A549 (cell line): ENCODE results near the gene PTEN. TPM values are rescaled to one million over a fixed set of nuclear protein-coding genes. Genes with fewer than 3 reads are reported as not detected.

Source experiments
- ATAC-seq, 2 experiments: fragments of 200-7000 bp in 1 of 2; fragments of >200 bp in 1 of 2; cut with Nextera tagmentation in 1 of 2; cut with Tn5 transposase in 1 of 2; 3 replicates each; pipeline versions ENCODE4 v1.8.0 to v1.9.1; 2018 to 2020; ENCODE audit warnings: mild to moderate bottlenecking in 1 of 2, moderate library complexity in 1 of 2
- CTCF ChIA-PET: fragments of 300-600 bp; sonication (Branson Sonifier 250); formaldehyde crosslinking; extraction: SDS; loops from one replicate; lab custom pipeline; 2021; ENCODE audit warnings: antibody characterized with exemption, inconsistent platforms; lab: Yijun Ruan, JAX
- POLR2A ChIA-PET: fragments of 350-600 bp; formaldehyde crosslinking; extraction: SDS; loops from one replicate; lab custom pipeline; 2021; ENCODE audit warnings: antibody characterized with exemption, inconsistent platforms; lab: Yijun Ruan, JAX
- DNase-seq, 2 experiments: peaks; one replicate each; pipeline versions ENCODE4 v3.0.0 to v3.0.0-alpha.2; 2011 to 2016; ENCODE audit warnings: low read depth in 1 of 2, low spot score in 1 of 2
- FAIRE-seq: peaks from 2 replicates; lab custom pipeline; 2011; peaks lifted over from hg19 to GRCh38; lab: Jason Lieb, UNC
- H3K27ac ChIP-seq, 2 experiments: fragments of >200 bp; sonication (Bioruptor Twin); formaldehyde crosslinking; 3 replicates each; pipeline ENCODE4 v1.5.1; 2016 to 2017
- H3K4me1 ChIP-seq: fragments of >200 bp; sonication (Bioruptor Twin); formaldehyde crosslinking; 3 replicates; pipeline ENCODE4 v1.6.1; 2016
- H3K4me2 ChIP-seq: fragments of >200 bp; sonication (Bioruptor Twin); formaldehyde crosslinking; 3 replicates; pipeline ENCODE4 v1.6.1; 2016
- H3K4me3 ChIP-seq: fragments of >200 bp; sonication (Bioruptor Twin); formaldehyde crosslinking; 3 replicates; pipeline ENCODE4 v1.5.1; 2016
- H3K9me3 ChIP-seq: fragments of >200 bp; sonication (Bioruptor Twin); formaldehyde crosslinking; 3 replicates; pipeline ENCODE4 v1.6.1; 2016
- CBX2 ChIP-seq: fragments of 200-600 bp; sonication (generic); IDR thresholded peaks from 2 replicates; pipeline ENCODE4 v1.6.1; 2016; ENCODE audit warnings: low read depth, mild to moderate bottlenecking, borderline replicate concordance
- CBX8 ChIP-seq: fragments of 200-600 bp; sonication (generic); IDR thresholded peaks from 2 replicates; pipeline ENCODE4 v1.6.1; 2016
- ESRRA ChIP-seq: fragments of 150-350 bp; IDR thresholded peaks from 2 replicates; pipeline ENCODE4 v1.6.1; 2014; ENCODE audit warnings: mild to moderate bottlenecking, low read length, borderline replicate concordance
- FOSL2 ChIP-seq, 2 experiments: fragments of 450-650 bp in 1 of 2; fragments of >200 bp in 1 of 2; sonication (Bioruptor Twin) in 1 of 2; formaldehyde crosslinking; IDR thresholded peaks; 2 replicates each; pipeline versions ENCODE4 v1.5.0 to v1.6.1; 2016 to 2020; ENCODE audit warnings: mild to moderate bottlenecking in 1 of 2, moderate library complexity in 1 of 2
- FOXS1 ChIP-seq: fragments of 250-450 bp; sonication (Bioruptor Pico); IDR thresholded peaks from 2 replicates; pipeline ENCODE4 v1.5.0; 2020; ENCODE audit warnings: mild to moderate bottlenecking, moderate library complexity
- HEYL ChIP-seq: fragments of 250-450 bp; sonication (Bioruptor Pico); IDR thresholded peaks from 2 replicates; pipeline ENCODE4 v1.8.0; 2021; ENCODE audit warnings: mild to moderate bottlenecking, moderate library complexity
- HOXA7 ChIP-seq: fragments of 250-450 bp; sonication (Bioruptor Pico); IDR thresholded peaks from 2 replicates; pipeline ENCODE4 v1.5.0; 2020; ENCODE audit warnings: mild to moderate bottlenecking, moderate library complexity
- KDM5A ChIP-seq: fragments of 200-600 bp; sonication (generic); IDR thresholded peaks from 2 replicates; pipeline ENCODE4 v1.6.1; 2016; ENCODE audit warnings: antibody characterized with exemption, mild to moderate bottlenecking
- MAZ ChIP-seq: fragments of 150-350 bp; IDR thresholded peaks from 2 replicates; pipeline ENCODE4 v1.6.1; 2014; ENCODE audit warnings: antibody characterized with exemption, low read depth, low read length, borderline replicate concordance
- MYC ChIP-seq: IDR thresholded peaks from 2 replicates; pipeline ENCODE4 v1.6.1; 2012; ENCODE audit warnings: mild to moderate bottlenecking, inconsistent platforms, low read length, improper control_type of control experiment, borderline replicate concordance
- RAD21 ChIP-seq, 2 experiments: fragments of >200 bp in 1 of 2; sonication (Bioruptor Twin) in 1 of 2; formaldehyde crosslinking in 1 of 2; IDR thresholded peaks in 1 of 2; conservative IDR thresholded peaks in 1 of 2; 2 replicates in 1 of 2; 3 replicates in 1 of 2; pipeline ENCODE4 v1.6.1; 2012 to 2018; ENCODE audit warnings: inconsistent platforms in 1 of 2
- RCOR1 ChIP-seq: fragments of 150-350 bp; IDR thresholded peaks from 2 replicates; pipeline ENCODE4 v1.6.1; 2014; ENCODE audit warnings: antibody characterized with exemption, low read length, low read depth
- RFX5 ChIP-seq: fragments of 450-650 bp; IDR thresholded peaks from 2 replicates; pipeline ENCODE4 v1.7.1; 2014; ENCODE audit warnings: antibody characterized with exemption, mild to moderate bottlenecking, moderate library complexity
- RNF2 ChIP-seq: fragments of 200-600 bp; sonication (generic); IDR thresholded peaks from 2 replicates; pipeline ENCODE4 v1.6.1; 2016; ENCODE audit warnings: low read depth, mild to moderate bottlenecking, antibody characterized with exemption, moderate library complexity, borderline replicate concordance
- SMC3 ChIP-seq: fragments of >200 bp; sonication (Bioruptor Twin); formaldehyde crosslinking; IDR thresholded peaks from 3 replicates; pipeline ENCODE4 v1.6.1; 2018; ENCODE audit warnings: inconsistent platforms
- SREBF2 ChIP-seq: fragments of 450-650 bp; IDR thresholded peaks from 2 replicates; pipeline ENCODE4 v1.6.1; 2014; ENCODE audit warnings: mild to moderate bottlenecking, moderate library complexity
- TP53 ChIP-seq: fragments of 250-450 bp; sonication (Bioruptor Pico); IDR thresholded peaks from 2 replicates; pipeline ENCODE4 v1.5.0; 2021; ENCODE audit warnings: mild to moderate bottlenecking, moderate library complexity
- ZFP36 ChIP-seq: fragments of 450-650 bp; IDR thresholded peaks from 2 replicates; pipeline ENCODE4 v1.6.1; 2014; ENCODE audit warnings: borderline replicate concordance; ENCODE audit not compliant: partially characterized antibody
- WGBS: methylation state at CpG from one replicate; pipeline ENCODE4 v1.1.6; 2017; ENCODE audit errors: missing lambda C conversion rate; 5-methylcytosine and 5-hydroxymethylcytosine counted together
- polyA plus RNA-seq, 4 experiments: library from polyadenylated mRNA; depleted of rRNA in 3 of 4; stranded (reverse); fragments of >200 nt; fragmentation: RNase III in 1 of 4; extraction: RNeasy Plus Mini Kit Qiagen cat#74134 plus additional on column Dnase treatment in 1 of 4; gene quantifications; 2 replicates in 3 of 4; 3 replicates in 1 of 4; pipeline ENCODE4 v1.2.3, GENCODE V29; 2011 to 2017
- TF ChIP-seq, protein P1 (sequence below): IDR thresholded peaks from 2 replicates; pipeline ENCODE4 v1.6.1; 2012
- TF ChIP-seq, protein P2 (sequence below): fragments of 250-450 bp; sonication (Bioruptor Pico); IDR thresholded peaks from 2 replicates; pipeline ENCODE4 v1.5.0; 2020; ENCODE audit warnings: low read depth, mild to moderate bottlenecking, moderate library complexity
- TF ChIP-seq, protein P3 (sequence below): IDR thresholded peaks from 2 replicates; pipeline ENCODE4 v1.6.1; 2012; ENCODE audit warnings: low read depth, borderline replicate concordance
- TF ChIP-seq, protein P4 (sequence below): fragments of 450-650 bp; IDR thresholded peaks from 2 replicates; pipeline ENCODE4 v1.6.1; 2014; ENCODE audit warnings: antibody characterized with exemption
- TF ChIP-seq, protein P5 (sequence below): IDR thresholded peaks from 2 replicates; pipeline ENCODE4 v1.6.1; 2012
- TF ChIP-seq, protein P6 (sequence below): fragments of >200 bp; sonication (Bioruptor Twin); formaldehyde crosslinking; IDR thresholded peaks from 3 replicates; pipeline ENCODE4 v1.5.1; 2016
- TF ChIP-seq, protein P7 (sequence below): fragments of 150-350 bp; IDR thresholded peaks from 2 replicates; pipeline ENCODE4 v1.6.1; 2014; ENCODE audit warnings: low read depth, mild to moderate bottlenecking, low read length

PTEN gene
- polyA plus RNA-seq, 2 of the 4 experiments (the other 2 are of a cell fraction) = 33.6 to 58.3 TPM

DNA sequence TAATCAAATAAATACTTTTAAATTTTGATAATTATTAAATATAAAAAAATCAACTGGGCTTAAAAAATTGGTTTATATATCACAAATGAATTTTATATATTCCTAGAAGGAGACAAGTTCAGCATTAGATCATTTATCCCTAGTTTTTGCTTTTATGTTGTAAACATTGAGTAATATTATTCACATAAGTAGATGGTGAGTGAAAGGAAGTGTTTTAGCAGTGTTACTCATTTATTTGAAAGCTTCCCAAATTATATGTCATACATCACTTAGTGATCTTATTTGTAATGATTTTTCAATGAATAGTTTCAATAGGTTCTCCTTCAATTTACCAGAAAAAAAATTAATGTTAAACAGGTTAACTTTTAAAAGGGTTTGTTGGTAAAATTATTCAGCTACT lies 15.9 kb upstream of the PTEN start:
- Histone ChIP-seq H3K4me2 (no peak overlapping the region), H3K9me3 (no peaks in the 10 kb centered on the region), H3K4me1 (peaks cover 61% of the 10 kb centered on the region), H3K27ac (no peak overlapping the region), H3K4me3 (no peak overlapping the region)
- TF ChIP-seq, protein P1, sequence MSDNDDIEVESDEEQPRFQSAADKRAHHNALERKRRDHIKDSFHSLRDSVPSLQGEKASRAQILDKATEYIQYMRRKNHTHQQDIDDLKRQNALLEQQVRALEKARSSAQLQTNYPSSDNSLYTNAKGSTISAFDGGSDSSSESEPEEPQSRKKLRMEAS = no peak
- ChIA-PET CTCF (interaction anchor here (0.6 kb wide), 1 partner anchor 10 kb away, joined by 3 read pairs; no protein-coding TSS in a partner anchor), POLR2A (no interaction called here)
- DNase-seq (no peak), ATAC-seq (no peak), FAIRE-seq (no peak)

DNA sequence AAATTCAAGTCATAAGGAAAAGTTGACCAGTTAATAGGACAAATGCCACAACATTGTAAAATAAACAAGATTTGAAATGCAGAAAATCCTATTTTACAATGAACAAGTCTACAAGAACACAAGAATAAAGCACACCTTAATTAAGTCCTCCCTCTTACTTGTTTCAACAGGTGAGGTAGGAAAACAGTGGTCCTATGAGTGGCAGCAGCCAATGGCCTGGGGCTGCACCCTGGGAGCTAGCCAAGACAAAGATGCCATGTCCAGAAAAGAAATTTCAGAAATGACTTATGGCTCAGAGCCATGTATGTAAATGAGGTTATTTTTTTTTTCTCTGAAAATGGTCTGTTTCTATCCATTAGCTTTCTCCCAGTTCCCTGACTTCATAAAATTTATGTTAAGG lies 14.4 kb upstream of the PTEN start:
- Histone ChIP-seq H3K4me2 (no peak overlapping the region), H3K4me1 (peaks cover 47% of the 10 kb centered on the region), H3K9me3 (no peaks in the 10 kb centered on the region), H3K27ac (no peak overlapping the region), H3K4me3 (no peak overlapping the region)
- DNase-seq = no peak
- POLR2A ChIA-PET = no interaction called here
- TF ChIP-seq, protein P2, sequence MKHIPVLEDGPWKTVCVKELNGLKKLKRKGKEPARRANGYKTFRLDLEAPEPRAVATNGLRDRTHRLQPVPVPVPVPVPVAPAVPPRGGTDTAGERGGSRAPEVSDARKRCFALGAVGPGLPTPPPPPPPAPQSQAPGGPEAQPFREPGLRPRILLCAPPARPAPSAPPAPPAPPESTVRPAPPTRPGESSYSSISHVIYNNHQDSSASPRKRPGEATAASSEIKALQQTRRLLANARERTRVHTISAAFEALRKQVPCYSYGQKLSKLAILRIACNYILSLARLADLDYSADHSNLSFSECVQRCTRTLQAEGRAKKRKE (CRISPR knock-in tag) = no peak
- TF ChIP-seq KDM5A = no peak
- TF ChIP-seq TP53 (CRISPR knock-in tag) = no peak
- no peak for TF ChIP-seq RAD21 (conservative IDR thresholded peaks at IDR 0.05 in 1 of 2, IDR thresholded peaks at IDR 0.05 in 1 of 2)
- TF ChIP-seq MAZ = no peak
- TF ChIP-seq, protein P3, sequence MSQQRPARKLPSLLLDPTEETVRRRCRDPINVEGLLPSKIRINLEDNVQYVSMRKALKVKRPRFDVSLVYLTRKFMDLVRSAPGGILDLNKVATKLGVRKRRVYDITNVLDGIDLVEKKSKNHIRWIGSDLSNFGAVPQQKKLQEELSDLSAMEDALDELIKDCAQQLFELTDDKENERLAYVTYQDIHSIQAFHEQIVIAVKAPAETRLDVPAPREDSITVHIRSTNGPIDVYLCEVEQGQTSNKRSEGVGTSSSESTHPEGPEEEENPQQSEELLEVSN = no peak
- no peak for TF ChIP-seq ESRRA
- TF ChIP-seq, protein P4, sequence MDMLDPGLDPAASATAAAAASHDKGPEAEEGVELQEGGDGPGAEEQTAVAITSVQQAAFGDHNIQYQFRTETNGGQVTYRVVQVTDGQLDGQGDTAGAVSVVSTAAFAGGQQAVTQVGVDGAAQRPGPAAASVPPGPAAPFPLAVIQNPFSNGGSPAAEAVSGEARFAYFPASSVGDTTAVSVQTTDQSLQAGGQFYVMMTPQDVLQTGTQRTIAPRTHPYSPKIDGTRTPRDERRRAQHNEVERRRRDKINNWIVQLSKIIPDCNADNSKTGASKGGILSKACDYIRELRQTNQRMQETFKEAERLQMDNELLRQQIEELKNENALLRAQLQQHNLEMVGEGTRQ = no peak
- TF ChIP-seq, protein P5, sequence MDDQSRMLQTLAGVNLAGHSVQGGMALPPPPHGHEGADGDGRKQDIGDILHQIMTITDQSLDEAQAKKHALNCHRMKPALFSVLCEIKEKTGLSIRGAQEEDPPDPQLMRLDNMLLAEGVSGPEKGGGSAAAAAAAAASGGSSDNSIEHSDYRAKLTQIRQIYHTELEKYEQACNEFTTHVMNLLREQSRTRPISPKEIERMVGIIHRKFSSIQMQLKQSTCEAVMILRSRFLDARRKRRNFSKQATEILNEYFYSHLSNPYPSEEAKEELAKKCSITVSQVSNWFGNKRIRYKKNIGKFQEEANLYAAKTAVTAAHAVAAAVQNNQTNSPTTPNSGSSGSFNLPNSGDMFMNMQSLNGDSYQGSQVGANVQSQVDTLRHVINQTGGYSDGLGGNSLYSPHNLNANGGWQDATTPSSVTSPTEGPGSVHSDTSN = no peak
- no peak for TF ChIP-seq SREBF2
- TF ChIP-seq RNF2 = no peak
- no peak for TF ChIP-seq HEYL (CRISPR knock-in tag)
- TF ChIP-seq RFX5 = no peak
- no peak for TF ChIP-seq RCOR1
- no peak for FAIRE-seq
- CTCF ChIA-PET = interaction anchor here (0.6 to 4.6 kb wide), 7 partner anchors 10 to 703 kb away, joined by 3 to 39 read pairs (median 12); partner anchors contain the start of gene ATAD1
- no peak for ATAC-seq

DNA sequence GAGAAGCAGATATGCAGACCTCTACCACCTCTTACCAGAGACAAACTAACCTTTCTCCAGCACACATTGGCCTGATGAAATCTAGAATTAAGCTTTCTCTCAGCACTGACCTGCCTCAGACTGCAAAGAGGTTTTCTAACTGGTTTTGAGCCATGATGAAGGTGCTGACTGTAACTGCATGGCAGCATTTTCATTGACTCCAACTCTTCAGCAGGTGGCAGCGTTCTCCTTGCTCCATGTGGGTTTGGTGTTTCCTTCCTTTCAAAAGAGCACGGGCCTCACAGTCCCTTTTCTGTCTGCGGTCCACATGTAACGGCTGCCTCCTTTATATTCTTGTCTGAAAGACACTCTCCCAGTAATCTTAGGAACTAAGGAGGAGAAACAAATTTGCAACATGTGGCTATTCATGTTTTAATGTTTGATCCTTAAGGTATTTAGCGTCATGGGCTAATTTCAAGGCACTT lies 12.7 kb upstream of the PTEN start:
- POLR2A ChIA-PET = interaction anchor here (0.7 to 2.7 kb wide), 3 partner anchors 9 to 33 kb away, joined by 3 to 15 read pairs (median 3); partner anchors contain the start of genes ATAD1, KLLN and PTEN
- peaks cover 29% of the 10 kb centered on the region for H3K4me1 ChIP-seq
- DNase-seq = peak; percentile 63 to 83

More for the DNA sequence above, 12.7 kb upstream of the PTEN start:
- Histone ChIP-seq H3K4me2 (peak overlapping the region; percentile 29; the same call in 1 of the 3 replicates), H3K9me3 (no peaks in the 10 kb centered on the region), H3K27ac (peak overlapping the region in 1 of 2 experiments; percentile 58; a peak in 3 of 6 replicates), H3K4me3 (no peak overlapping the region)
- TF ChIP-seq, protein P6, sequence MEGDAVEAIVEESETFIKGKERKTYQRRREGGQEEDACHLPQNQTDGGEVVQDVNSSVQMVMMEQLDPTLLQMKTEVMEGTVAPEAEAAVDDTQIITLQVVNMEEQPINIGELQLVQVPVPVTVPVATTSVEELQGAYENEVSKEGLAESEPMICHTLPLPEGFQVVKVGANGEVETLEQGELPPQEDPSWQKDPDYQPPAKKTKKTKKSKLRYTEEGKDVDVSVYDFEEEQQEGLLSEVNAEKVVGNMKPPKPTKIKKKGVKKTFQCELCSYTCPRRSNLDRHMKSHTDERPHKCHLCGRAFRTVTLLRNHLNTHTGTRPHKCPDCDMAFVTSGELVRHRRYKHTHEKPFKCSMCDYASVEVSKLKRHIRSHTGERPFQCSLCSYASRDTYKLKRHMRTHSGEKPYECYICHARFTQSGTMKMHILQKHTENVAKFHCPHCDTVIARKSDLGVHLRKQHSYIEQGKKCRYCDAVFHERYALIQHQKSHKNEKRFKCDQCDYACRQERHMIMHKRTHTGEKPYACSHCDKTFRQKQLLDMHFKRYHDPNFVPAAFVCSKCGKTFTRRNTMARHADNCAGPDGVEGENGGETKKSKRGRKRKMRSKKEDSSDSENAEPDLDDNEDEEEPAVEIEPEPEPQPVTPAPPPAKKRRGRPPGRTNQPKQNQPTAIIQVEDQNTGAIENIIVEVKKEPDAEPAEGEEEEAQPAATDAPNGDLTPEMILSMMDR = peak; percentile 64
- TF ChIP-seq RAD21 (conservative IDR thresholded peaks at IDR 0.05 in 1 of 2, IDR thresholded peaks at IDR 0.05 in 1 of 2) = peak; percentile 82 to 87
- TF ChIP-seq CBX2 = no peak
- no peak for TF ChIP-seq ESRRA
- 0 out of 2 replicates have a peak, but pooled peaks have one; percentile 28 for TF ChIP-seq FOXS1 (CRISPR knock-in tag)
- no peak for TF ChIP-seq FOSL2 (IDR thresholded peaks at IDR 0.05)
- TF ChIP-seq FOSL2 (CRISPR knock-in tag; IDR thresholded peaks at IDR 0.05) = no peak
- no peak for TF ChIP-seq HEYL (CRISPR knock-in tag)
- no peak for TF ChIP-seq CBX8
- TF ChIP-seq ZFP36 = no peak
- TF ChIP-seq HOXA7 = no peak
- TF ChIP-seq, protein P1 = peak; percentile 57; the same call in 1 of the 2 replicates
- no peak for TF ChIP-seq TP53 (CRISPR knock-in tag)
- no peak for TF ChIP-seq MYC
- peak; percentile 75 for TF ChIP-seq SMC3
- TF ChIP-seq, protein P7, sequence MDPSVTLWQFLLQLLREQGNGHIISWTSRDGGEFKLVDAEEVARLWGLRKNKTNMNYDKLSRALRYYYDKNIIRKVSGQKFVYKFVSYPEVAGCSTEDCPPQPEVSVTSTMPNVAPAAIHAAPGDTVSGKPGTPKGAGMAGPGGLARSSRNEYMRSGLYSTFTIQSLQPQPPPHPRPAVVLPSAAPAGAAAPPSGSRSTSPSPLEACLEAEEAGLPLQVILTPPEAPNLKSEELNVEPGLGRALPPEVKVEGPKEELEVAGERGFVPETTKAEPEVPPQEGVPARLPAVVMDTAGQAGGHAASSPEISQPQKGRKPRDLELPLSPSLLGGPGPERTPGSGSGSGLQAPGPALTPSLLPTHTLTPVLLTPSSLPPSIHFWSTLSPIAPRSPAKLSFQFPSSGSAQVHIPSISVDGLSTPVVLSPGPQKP = no peak
- TF ChIP-seq RFX5 = no peak
- CTCF ChIA-PET = interaction anchor here (0.7 to 4.6 kb wide), 20 partner anchors 9 to 706 kb away, joined by 3 to 39 read pairs (median 5); partner anchors contain the start of gene ATAD1
- WGBS = 32% methylated on average over 5 of the region's 5 CpGs
- peak; percentile 70 for FAIRE-seq
- ATAC-seq = peak; percentile 89 to 92
